ENCODE data around the gene OR8G1. TPM values are rescaled to one million over a fixed set of nuclear protein-coding genes. Genes with fewer than 3 reads are reported as not detected.

OR8G1 gene
- total RNA-seq, 2 donors from 2014 or later: not detected

- no peaks in the 10 kb centered on the region for H3K36me3 Mint-ChIP-seq (ENCODE audit: low read depth)
- H3K9me3 Mint-ChIP-seq: peaks cover 4% of the 10 kb centered on the region
- no peak overlapping the region for H3K27ac Mint-ChIP-seq
- no peak overlapping the region for H3K4me3 Mint-ChIP-seq
- no peaks in the 10 kb centered on the region for H3K4me1 Mint-ChIP-seq
- H3K27me3 Mint-ChIP-seq: peaks cover 6% of the 10 kb centered on the region
- no peak for ATAC-seq (replicated peaks)
Measured at GRCh38 chr11:124277804-124278203, 36.9 kb downstream of the OR8G1 start.

- ATAC-seq (replicated peaks): no peak
- Mint-ChIP-seq H3K9me3 (peaks cover 4% of the 10 kb centered on the region), H3K27me3 (peaks cover 6% of the 10 kb centered on the region), H3K27ac (no peak overlapping the region), H3K36me3 (ENCODE audit: low read depth) (no peaks in the 10 kb centered on the region), H3K4me1 (no peaks in the 10 kb centered on the region), H3K4me3 (no peak overlapping the region)
Measured at GRCh38 chr11:124278261-124278660, 37.4 kb downstream of the OR8G1 start.

GRCh38 chr11:124285610-124286344, 44.9 kb downstream of the OR8G1 start:
- peaks cover 4% of the 10 kb centered on the region for H3K9me3 Mint-ChIP-seq
- no peaks in the 10 kb centered on the region for H3K36me3 Mint-ChIP-seq (ENCODE audit: low read depth)
- no peak overlapping the region for H3K4me3 Mint-ChIP-seq
- no peaks in the 10 kb centered on the region for H3K27me3 Mint-ChIP-seq
- no peak overlapping the region for H3K27ac Mint-ChIP-seq
- no peak for ATAC-seq (replicated peaks)
- no peaks in the 10 kb centered on the region for H3K4me1 Mint-ChIP-seq

GRCh38 chr11:124294687-124295086, 53.8 kb downstream of the OR8G1 start:
- H3K27me3 Mint-ChIP-seq: peaks cover 10% of the 10 kb centered on the region
- no peak for ATAC-seq (replicated peaks)
- no peaks in the 10 kb centered on the region for H3K36me3 Mint-ChIP-seq (ENCODE audit: low read depth)
- H3K9me3 Mint-ChIP-seq: no peaks in the 10 kb centered on the region
- no peak overlapping the region for H3K4me3 Mint-ChIP-seq
- H3K27ac Mint-ChIP-seq: no peak overlapping the region
- no peaks in the 10 kb centered on the region for H3K4me1 Mint-ChIP-seq

GRCh38 chr11:124296016-124296415, 55.1 kb downstream of the OR8G1 start:
- H3K4me1 Mint-ChIP-seq: no peaks in the 10 kb centered on the region
- no peak overlapping the region for H3K27ac Mint-ChIP-seq
- H3K27me3 Mint-ChIP-seq: peaks cover 15% of the 10 kb centered on the region
- no peak overlapping the region for H3K4me3 Mint-ChIP-seq
- H3K9me3 Mint-ChIP-seq: no peaks in the 10 kb centered on the region
- H3K36me3 Mint-ChIP-seq (ENCODE audit: low read depth): no peaks in the 10 kb centered on the region
- ATAC-seq (replicated peaks): no peak

GRCh38 chr11:124297921-124298320, 57.0 kb downstream of the OR8G1 start:
- Mint-ChIP-seq H3K27ac (no peak overlapping the region), H3K4me3 (no peak overlapping the region), H3K36me3 (ENCODE audit: low read depth) (no peaks in the 10 kb centered on the region), H3K4me1 (no peaks in the 10 kb centered on the region), H3K27me3 (peaks cover 15% of the 10 kb centered on the region), H3K9me3 (no peaks in the 10 kb centered on the region)
- no peak for ATAC-seq (replicated peaks)

GRCh38 chr11:124301548-124301947, 60.7 kb downstream of the OR8G1 start:
- no peaks in the 10 kb centered on the region for H3K36me3 Mint-ChIP-seq (ENCODE audit: low read depth)
- H3K4me1 Mint-ChIP-seq: no peaks in the 10 kb centered on the region
- ATAC-seq (replicated peaks): no peak

GRCh38 chr11:124302347-124303125, 61.6 kb downstream of the OR8G1 start:
- Mint-ChIP-seq H3K27me3 (peaks cover 14% of the 10 kb centered on the region), H3K9me3 (no peaks in the 10 kb centered on the region), H3K4me1 (no peaks in the 10 kb centered on the region), H3K36me3 (ENCODE audit: low read depth) (no peaks in the 10 kb centered on the region), H3K27ac (no peak overlapping the region), H3K4me3 (no peak overlapping the region)
- ATAC-seq (replicated peaks): no peak

More at GRCh38 chr11:124301548-124301947, 60.7 kb downstream of the OR8G1 start:
- no peak overlapping the region for H3K4me3 Mint-ChIP-seq
- peaks cover 11% of the 10 kb centered on the region for H3K27me3 Mint-ChIP-seq
- no peaks in the 10 kb centered on the region for H3K9me3 Mint-ChIP-seq
- H3K27ac Mint-ChIP-seq: no peak overlapping the region

Other genes with a start within 250 kb of the OR8G1 start
- gene OR10G6, start 245.9 kb upstream of the OR8G1 start, total RNA-seq: not detected
- not detected for gene OR10G4, start 228.1 kb upstream of the OR8G1 start, total RNA-seq
- gene OR10G9, start 218.1 kb upstream of the OR8G1 start, total RNA-seq: not detected
- not detected for gene OR10G8, start 214.3 kb upstream of the OR8G1 start, total RNA-seq
- gene OR10G7, start 199.8 kb upstream of the OR8G1 start, total RNA-seq: not detected
- gene VWA5A, start 125.6 kb upstream of the OR8G1 start, total RNA-seq: 1 to 10 TPM; 5.3 to 6.3 TPM
- gene OR10D3, start 57.8 kb upstream of the OR8G1 start, total RNA-seq: not detected
- not detected for gene OR8G5, start 15.3 kb downstream of the OR8G1 start, total RNA-seq
- gene OR8D1, start 72.9 kb downstream of the OR8G1 start, total RNA-seq: not detected
- gene OR8D2, start 79.1 kb downstream of the OR8G1 start, total RNA-seq: not detected
- gene OR8B2, start 143.4 kb downstream of the OR8G1 start, total RNA-seq: not detected
- gene OR8B3, start 157.9 kb downstream of the OR8G1 start, total RNA-seq: not detected
- not detected for gene OR8B4, start 183.8 kb downstream of the OR8G1 start, total RNA-seq
- gene OR8B8, start 204.6 kb downstream of the OR8G1 start, total RNA-seq: not detected

Measured in activated T-helper 17 cell treated with anti-CD3 and anti-CD28 coated beads, Interleukin-2, amount 50 U/mL, for 72 hours (primary cell).